HEK293 (cell line): Measurements from ENCODE around the gene ECI1.
A peak's percentile ranks its signal among the peaks of the same experiment; 100 is the strongest.

Experiments
- HOXD13 ChIP-seq: sonication (generic); formaldehyde crosslinking; IDR thresholded peaks from 2 replicates; pipeline ENCODE4 v1.8.0; 2022; ENCODE audit warnings: missing genetic modification reagents, borderline replicate concordance
- KLF1 ChIP-seq: fragments of 450-650 bp; formaldehyde crosslinking; IDR thresholded peaks from 2 replicates; pipeline ENCODE4 v1.5.1; 2016; ENCODE audit warnings: missing biosample characterization, missing genetic modification characterization
- KLF16 ChIP-seq: fragments of 450-650 bp; formaldehyde crosslinking; IDR thresholded peaks from 2 replicates; pipeline ENCODE4 v1.5.1; 2017; ENCODE audit warnings: missing biosample characterization, missing genetic modification characterization
- OVOL3 ChIP-seq: fragments of 450-650 bp; formaldehyde crosslinking; IDR thresholded peaks from 2 replicates; pipeline ENCODE4 v1.5.1; 2016; ENCODE audit warnings: missing biosample characterization, missing genetic modification characterization
- PRDM10 ChIP-seq: fragments of 450-650 bp; formaldehyde crosslinking; IDR thresholded peaks from 2 replicates; pipeline ENCODE4 v1.5.1; 2016; ENCODE audit warnings: missing biosample characterization, missing genetic modification characterization
- ZBTB11 ChIP-seq: fragments of 450-650 bp; formaldehyde crosslinking; conservative IDR thresholded peaks from 2 replicates; pipeline ENCODE4 v1.5.1; 2016; ENCODE audit warnings: low read depth, missing biosample characterization, missing genetic modification characterization
- ZBTB8A ChIP-seq: fragments of 450-650 bp; formaldehyde crosslinking; IDR thresholded peaks from 2 replicates; pipeline ENCODE4 v1.5.1; 2016; ENCODE audit warnings: missing biosample characterization, missing genetic modification characterization
- ZFHX2 ChIP-seq: fragments of 450-650 bp; formaldehyde crosslinking; conservative IDR thresholded peaks from 2 replicates; pipeline ENCODE4 v1.5.1; 2016; ENCODE audit warnings: missing biosample characterization, missing genetic modification characterization
- ZIC2 ChIP-seq: fragments of 450-650 bp; formaldehyde crosslinking; IDR thresholded peaks from 2 replicates; pipeline ENCODE4 v1.5.1; 2016; ENCODE audit warnings: missing biosample characterization, missing genetic modification characterization
- ZNF10 ChIP-seq: fragments of 450-650 bp; formaldehyde crosslinking; IDR thresholded peaks from 2 replicates; pipeline ENCODE4 v1.5.1; 2017; ENCODE audit warnings: missing biosample characterization, missing genetic modification characterization
- ZNF16 ChIP-seq: fragments of 450-650 bp; formaldehyde crosslinking; IDR thresholded peaks from 2 replicates; pipeline ENCODE4 v1.5.1; 2016; ENCODE audit warnings: low read depth, missing biosample characterization, missing genetic modification characterization
- ZNF362 ChIP-seq: fragments of 450-650 bp; formaldehyde crosslinking; IDR thresholded peaks from 2 replicates; pipeline ENCODE4 v1.5.1; 2016; ENCODE audit warnings: missing biosample characterization, missing genetic modification characterization
- ZNF518A ChIP-seq: fragments of 450-650 bp; formaldehyde crosslinking; conservative IDR thresholded peaks from 2 replicates; pipeline ENCODE4 v1.5.1; 2016; ENCODE audit warnings: low read depth, missing biosample characterization, missing genetic modification characterization
- ZNF521 ChIP-seq: fragments of 450-650 bp; formaldehyde crosslinking; IDR thresholded peaks from 2 replicates; pipeline ENCODE4 v1.5.1; 2017; ENCODE audit warnings: missing biosample characterization, mild to moderate bottlenecking, missing genetic modification characterization
- ZNF560 ChIP-seq: fragments of 450-650 bp; formaldehyde crosslinking; IDR thresholded peaks from 2 replicates; pipeline ENCODE4 v1.5.1; 2017; ENCODE audit warnings: missing biosample characterization, missing genetic modification characterization, borderline replicate concordance
- ZNF629 ChIP-seq: fragments of 450-650 bp; formaldehyde crosslinking; IDR thresholded peaks from 2 replicates; pipeline ENCODE4 v1.5.1; 2017; ENCODE audit warnings: missing biosample characterization, missing genetic modification characterization
- ZNF692 ChIP-seq: fragments of 450-650 bp; formaldehyde crosslinking; IDR thresholded peaks from 2 replicates; pipeline ENCODE4 v1.5.1; 2016; ENCODE audit warnings: missing biosample characterization, missing genetic modification characterization
- ZNF707 ChIP-seq: fragments of 450-650 bp; formaldehyde crosslinking; IDR thresholded peaks from 2 replicates; pipeline ENCODE4 v1.5.1; 2016; ENCODE audit warnings: missing biosample characterization, missing genetic modification characterization
- ZNF747 ChIP-seq: fragments of 450-650 bp; formaldehyde crosslinking; IDR thresholded peaks from 2 replicates; pipeline ENCODE4 v1.5.1; 2016; ENCODE audit warnings: missing biosample characterization, missing genetic modification characterization
- ZSCAN23 ChIP-seq: fragments of 450-650 bp; formaldehyde crosslinking; IDR thresholded peaks from 2 replicates; pipeline ENCODE4 v1.5.1; 2016; ENCODE audit warnings: missing biosample characterization, missing genetic modification characterization
- ZSCAN4 ChIP-seq: fragments of 450-650 bp; formaldehyde crosslinking; IDR thresholded peaks from 2 replicates; pipeline ENCODE4 v1.5.1; 2017; ENCODE audit warnings: missing biosample characterization, missing genetic modification characterization
- ZXDB ChIP-seq: fragments of 450-650 bp; formaldehyde crosslinking; IDR thresholded peaks from 2 replicates; pipeline ENCODE4 v1.5.1; 2016; ENCODE audit warnings: missing biosample characterization, missing genetic modification characterization

The ECI1 gene

GRCh38 chr16:2205104-2205966, 46.1 kb downstream of the ECI1 start, which contains the start of gene MLST8 (continued):
- TF ChIP-seq PRDM10 (tag by site-specific recombination): peak; percentile 99
- TF ChIP-seq ZNF10 (tag by site-specific recombination): peak; percentile 31; the same call in 1 of the 2 replicates
- TF ChIP-seq ZBTB11 (tag by site-specific recombination): peak; percentile 34; the same call in 1 of the 2 replicates
- peak; percentile 92 for TF ChIP-seq ZXDB (tag by site-specific recombination)
- peak; percentile 52; the same call in 1 of the 2 replicates for TF ChIP-seq OVOL3
- no peak for TF ChIP-seq ZSCAN4 (tag by site-specific recombination)
- no peak for TF ChIP-seq ZNF521 (tag by site-specific recombination)
- TF ChIP-seq ZNF707 (tag by site-specific recombination): no peak
- peak; percentile 61; the same call in 1 of the 2 replicates for TF ChIP-seq ZNF362
- TF ChIP-seq KLF16 (tag by site-specific recombination): no peak; the same call in 1 of the 2 replicates
- TF ChIP-seq ZNF16 (tag by site-specific recombination): no peak
- TF ChIP-seq ZNF518A (tag by site-specific recombination): peak; percentile 47; the same call in 1 of the 2 replicates
- TF ChIP-seq KLF1 (tag by site-specific recombination): peak; percentile 42; the same call in 1 of the 2 replicates
- peak; percentile 66 for TF ChIP-seq ZNF629
- 0 out of 2 replicates have a peak, but pooled peaks have one; percentile 50 for TF ChIP-seq ZSCAN23 (tag by site-specific recombination)
- peak; percentile 64; the same call in 1 of the 2 replicates for TF ChIP-seq ZNF692
- TF ChIP-seq ZFHX2 (tag by site-specific recombination): peak; percentile 96
- TF ChIP-seq ZNF747 (tag by site-specific recombination): no peak
- 0 out of 2 replicates have a peak, but pooled peaks have one; percentile 27 for TF ChIP-seq ZBTB8A (tag by site-specific recombination)
- no peak for TF ChIP-seq ZNF560 (tag by site-specific recombination)
- no peak for TF ChIP-seq HOXD13
- TF ChIP-seq ZIC2 (tag by site-specific recombination): peak; percentile 42; the same call in 1 of the 2 replicates
